HG02970 (cell line): ENCODE data around the gene RBBP6.

Experiments used
- ATAC-seq: cut with Tn5 transposase; IDR thresholded peaks from one replicate; pipeline ENCODE4 v1.9.1; 2021; ENCODE audit warnings: mild to moderate bottlenecking, moderate library complexity, moderate number of reproducible peaks; ENCODE audit not compliant: unreplicated experiment, low FRiP score

The RBBP6 gene

DNA sequence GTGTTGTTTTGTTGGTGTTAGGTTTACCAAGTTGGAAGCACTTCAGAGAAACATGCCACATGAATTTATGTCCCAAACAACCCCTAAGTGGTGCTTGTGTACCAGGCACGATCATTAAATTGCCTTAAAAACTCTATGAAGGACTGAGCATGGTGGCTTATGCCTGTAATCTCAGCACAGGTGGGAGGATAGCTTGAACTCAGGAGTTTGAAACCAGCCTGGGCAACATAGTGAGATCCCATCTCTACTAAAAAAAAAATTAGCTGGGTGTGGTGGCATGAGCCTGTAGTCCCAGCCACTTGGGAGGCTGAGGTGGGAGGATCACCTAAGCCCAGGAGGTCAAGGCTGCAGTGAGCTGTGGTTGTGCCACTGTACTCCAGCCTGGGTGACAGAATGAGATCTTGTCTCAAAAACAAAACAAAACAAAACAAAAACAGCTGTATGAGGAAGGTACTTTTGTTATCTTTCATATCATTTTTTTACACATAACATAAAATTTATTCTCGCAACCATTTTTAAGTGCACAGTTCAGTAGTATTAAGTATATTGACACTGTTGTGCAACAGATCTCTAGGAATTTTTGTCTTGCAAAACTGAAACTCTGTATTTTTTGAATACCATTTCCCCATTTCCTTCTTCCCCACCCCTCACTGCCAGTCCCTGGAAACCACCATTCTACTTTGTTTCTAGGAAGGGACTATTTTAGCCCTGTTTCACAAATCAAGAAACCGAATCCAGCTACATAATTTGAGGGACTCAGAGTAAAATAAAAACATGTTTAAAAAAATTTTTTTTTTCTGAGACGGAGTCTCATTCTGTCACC is 14.3 kb upstream of the RBBP6 start:
- no peak for ATAC-seq

DNA sequence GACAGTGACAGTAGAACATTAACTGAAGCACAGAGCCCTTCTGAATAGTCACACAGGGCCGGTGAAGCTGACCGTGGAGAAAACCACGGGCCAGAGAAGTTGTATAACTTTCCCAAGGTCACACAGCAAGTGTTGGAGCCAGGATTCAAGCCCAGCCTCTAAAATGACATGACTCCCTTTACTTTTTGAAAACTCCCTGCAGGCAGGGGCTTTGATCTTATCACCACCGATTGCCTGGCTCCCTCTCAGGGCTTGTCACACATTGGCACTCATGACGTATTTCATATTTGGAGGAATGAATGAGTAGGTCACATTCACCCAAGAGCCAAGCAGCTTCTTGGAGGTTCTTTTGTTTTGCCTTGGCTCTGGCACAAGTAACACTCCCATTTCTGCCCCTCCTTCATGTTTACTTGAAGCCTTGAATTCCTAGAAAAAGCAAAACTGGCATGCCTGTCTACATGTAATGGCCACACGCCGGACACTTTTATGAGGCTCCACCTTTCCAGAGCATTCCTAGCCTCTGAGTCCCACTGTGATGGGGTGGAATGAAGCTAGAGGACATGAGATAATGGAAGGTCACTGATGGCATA is 13.3 kb upstream of the RBBP6 start:
- no peak for ATAC-seq

DNA sequence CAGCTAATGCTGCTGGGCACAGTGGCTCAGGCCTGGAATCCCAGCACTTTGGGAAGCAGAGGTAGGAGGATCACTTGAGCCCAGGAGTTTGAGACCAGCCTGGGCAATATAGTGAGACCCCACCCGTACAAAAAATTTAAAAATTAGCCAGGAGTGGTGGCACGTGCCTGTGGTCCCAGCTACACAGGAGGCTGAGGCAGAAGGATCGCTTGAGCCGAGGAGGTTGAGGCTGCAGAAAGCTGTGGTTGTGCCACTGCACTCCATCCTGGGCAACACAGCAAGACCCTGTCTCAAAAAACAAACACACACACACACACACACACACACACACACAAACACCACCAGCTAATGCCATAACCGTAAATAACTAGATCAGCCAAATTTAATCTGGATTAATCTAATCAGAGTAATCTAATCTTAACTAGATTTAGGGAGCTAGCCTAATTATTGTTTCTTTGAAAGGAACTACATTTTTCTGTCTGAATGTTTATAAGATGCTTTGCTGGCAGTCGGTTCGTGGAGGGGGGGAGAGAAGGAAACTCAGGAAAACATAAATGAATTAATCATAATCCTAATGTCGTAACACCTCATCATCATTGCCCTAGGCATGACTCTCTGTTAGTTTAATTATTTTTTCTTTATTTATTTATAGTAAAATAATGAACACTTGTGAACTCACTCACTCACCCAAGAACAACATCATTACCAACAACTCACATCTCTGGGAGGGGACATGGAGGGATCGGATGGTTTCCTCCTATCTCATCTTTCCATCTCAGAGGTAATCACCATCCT is 12.5 kb upstream of the RBBP6 start:
- no peak for ATAC-seq

DNA sequence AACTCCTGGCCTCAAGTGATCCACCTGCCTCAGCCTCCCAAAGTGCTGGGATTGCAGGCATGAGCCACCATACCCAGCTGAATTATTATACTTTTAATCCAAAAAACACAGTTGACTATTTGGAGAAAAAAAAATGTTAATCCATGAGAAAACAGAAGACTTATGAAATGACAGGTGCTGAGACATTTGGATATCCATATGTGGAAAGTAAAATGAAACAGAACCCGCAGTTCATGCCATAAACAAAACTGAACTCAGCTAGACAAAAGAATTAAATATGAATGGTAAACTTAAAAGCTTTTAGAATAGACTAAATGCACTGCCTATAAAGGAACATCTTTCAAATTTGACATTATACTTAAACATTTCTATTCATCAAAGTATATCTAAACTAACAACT is 8.2 kb upstream of the RBBP6 start:
- ATAC-seq: no peak

DNA sequence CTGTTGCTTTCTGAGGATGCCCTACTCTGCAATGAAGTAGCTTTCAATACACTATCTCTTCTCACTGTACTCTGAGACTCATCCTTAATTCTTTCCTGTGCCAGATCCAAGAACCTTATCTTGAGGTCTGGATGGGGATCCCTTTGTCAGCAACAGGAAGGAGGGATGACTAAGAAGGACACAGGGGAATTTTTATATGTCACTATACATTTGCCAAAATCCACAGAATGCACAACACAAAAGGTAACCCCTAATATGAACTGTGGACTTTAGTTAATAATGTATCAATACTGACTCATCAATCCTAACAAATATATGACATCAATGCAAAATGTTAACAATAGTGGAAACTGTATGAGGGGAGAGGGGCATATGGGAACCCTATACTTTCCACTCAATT is 4.7 kb upstream of the RBBP6 start:
- ATAC-seq: no peak

DNA sequence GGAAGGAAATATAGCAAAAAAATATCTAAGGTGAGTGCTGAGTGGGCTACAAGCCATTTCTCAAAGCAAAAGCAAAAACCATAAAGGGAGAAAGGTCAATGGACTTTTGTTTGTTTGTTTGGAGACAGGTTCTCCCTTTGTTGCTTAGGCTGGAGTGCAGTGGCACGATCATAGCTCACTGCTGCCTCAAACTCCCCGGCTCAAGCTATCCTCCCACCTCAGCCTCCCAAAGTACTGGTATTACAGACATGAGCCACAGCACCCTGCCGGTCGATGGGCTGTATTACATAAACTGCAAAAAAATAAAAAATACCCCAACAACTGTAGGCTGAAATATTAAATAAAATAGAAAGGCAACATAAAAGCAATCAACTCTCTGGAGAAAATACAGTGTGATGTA is 3.5 kb upstream of the RBBP6 start:
- ATAC-seq: no peak

DNA sequence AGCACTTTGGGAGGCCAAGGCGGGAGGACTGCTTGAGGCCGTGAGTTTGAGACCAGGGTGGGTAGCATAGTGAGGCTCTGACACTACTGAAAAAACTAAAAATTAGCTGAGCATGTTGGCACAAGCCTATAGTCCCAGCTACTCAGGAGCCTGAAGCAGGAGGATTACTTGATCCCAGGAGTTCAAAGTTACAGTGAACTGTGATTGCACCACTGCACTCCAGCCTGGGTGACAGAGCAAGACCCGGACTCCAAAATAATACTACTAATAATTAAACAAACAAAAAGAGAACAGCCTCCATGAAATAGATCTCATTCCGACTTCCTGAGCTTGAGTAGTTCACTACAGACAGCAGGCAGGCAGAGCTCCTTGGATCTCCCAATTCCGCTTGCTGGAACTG is 2.7 kb upstream of the RBBP6 start:
- no peak for ATAC-seq

DNA sequence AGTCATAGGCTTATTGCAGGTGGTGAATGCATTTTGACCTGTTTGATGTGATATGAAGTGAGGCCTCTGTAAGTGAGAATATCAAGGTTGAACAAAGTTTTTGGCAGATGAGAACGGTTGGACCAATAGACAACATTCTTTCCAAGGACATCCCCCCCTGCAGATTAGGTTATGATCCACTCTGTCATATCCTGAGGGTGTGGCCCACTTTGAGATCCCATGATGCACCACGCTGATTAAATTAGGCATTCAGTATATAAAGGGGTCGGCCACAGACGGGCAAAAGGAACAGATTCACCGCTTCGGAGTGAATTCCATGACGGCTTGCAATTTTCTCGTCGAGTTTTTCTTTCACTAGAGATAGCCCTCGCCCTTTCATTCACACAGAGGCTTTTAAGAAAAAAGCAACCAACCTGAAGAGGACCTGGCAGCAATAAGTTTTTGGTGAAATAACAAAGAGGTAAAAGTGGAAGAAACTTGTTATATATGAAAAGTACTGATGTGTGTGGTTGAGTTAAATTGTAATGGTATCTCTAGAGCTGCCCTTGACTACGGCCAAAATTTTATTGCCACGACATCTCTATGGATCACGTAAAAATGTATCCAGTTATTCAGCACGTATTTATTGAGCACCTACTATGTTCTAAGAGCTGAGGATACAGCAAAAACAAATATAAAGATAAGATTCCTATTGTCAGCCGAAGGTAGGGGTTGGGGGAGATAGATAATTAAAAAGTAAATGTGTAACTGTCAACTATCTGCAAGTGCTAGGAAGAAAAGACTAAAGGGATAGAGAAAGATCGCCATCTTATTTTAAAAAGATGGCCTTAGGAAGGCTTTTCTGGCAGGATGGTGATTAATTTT is 1.7 kb upstream of the RBBP6 start:
- no peak for ATAC-seq

DNA sequence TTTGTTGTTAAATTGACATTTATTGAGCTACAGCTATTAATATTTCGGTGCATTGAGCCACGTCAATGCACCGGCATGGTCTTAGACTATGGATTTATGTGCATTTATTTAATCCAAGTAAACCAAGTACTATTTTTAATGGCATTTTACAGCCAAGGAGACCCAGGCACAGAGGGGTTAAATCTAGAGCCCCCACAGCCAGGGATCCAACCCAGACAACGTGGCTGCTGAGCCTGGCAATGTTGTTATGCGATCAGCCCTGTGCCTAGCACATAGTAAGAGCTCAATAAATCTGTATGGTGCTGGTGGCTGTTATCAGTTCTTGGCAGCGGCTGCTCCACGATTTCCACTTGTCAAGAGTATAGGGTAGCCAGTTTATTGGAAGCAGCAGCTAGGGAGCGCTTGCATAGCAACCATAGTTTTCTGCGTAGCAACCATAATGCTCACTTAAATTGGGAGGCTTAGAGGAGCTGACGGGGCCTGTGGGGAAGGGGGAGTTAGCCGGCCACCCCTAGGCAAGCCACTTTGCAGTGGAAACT is 541 bp upstream of the RBBP6 start:
- no peak for ATAC-seq

DNA sequence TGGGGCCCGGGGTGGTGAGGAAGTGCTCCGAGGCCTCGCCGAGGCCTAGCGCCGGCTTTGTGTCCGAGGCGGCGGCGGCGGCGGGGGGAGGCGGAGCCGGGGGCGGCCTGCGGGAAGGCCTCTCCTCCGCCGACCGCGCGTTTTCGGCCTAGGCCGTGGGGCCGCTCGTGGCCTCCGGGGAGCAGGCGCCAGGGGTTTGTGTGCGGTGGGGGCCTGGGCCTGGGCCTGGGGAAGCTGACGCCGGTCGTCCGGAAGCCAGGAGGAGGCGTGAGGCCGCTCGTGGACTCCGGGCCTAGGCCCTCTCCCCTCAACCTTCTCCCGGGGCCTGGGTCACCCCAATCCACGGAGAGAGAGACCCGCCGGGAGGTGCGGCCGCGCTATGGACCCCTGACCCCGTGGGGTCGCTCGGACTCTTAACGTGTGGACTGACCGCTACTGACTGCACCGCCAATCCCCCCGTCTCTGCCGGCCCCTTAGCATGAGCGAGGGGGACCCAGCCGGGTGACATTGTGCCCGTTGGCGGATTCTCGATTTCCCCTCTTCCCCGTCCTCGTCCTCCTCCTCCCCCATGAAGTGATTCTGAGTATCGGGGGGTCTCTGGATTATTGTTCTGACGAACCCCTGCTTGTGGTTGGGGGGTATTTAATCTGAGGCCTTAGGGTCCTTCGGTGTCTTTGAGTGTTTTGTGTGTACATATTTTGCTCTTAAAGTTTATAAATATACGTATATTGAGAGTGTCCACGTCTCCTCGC is 660 bp downstream of the RBBP6 start:
- peak; percentile 25 for ATAC-seq

DNA sequence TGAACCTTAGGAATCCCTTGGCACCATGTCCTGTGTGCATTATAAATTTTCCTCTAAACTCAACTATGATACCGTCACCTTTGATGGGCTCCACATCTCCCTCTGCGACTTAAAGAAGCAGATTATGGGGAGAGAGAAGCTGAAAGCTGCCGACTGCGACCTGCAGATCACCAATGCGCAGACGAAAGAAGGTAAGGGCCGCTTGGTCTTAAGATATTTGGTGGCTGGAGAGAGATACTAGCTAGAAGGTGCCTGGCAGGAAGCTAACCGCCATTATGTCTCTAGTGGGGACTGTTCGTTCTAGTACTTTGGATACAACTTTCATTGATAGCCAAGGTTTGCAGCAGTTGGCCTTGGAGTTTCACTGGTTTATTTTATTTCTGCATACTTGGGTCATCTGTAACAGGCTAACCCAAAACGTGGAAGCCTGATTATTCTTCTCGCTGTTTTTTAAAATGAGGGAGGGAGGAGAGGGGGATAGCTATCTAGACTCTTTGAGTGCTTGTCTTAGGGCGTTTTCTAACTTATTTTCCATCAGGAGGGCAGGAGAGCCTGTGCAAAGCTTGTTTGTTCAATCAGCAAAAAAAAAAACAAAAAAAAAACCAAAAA is 1.3 kb downstream of the RBBP6 start:
- no peak for ATAC-seq

DNA sequence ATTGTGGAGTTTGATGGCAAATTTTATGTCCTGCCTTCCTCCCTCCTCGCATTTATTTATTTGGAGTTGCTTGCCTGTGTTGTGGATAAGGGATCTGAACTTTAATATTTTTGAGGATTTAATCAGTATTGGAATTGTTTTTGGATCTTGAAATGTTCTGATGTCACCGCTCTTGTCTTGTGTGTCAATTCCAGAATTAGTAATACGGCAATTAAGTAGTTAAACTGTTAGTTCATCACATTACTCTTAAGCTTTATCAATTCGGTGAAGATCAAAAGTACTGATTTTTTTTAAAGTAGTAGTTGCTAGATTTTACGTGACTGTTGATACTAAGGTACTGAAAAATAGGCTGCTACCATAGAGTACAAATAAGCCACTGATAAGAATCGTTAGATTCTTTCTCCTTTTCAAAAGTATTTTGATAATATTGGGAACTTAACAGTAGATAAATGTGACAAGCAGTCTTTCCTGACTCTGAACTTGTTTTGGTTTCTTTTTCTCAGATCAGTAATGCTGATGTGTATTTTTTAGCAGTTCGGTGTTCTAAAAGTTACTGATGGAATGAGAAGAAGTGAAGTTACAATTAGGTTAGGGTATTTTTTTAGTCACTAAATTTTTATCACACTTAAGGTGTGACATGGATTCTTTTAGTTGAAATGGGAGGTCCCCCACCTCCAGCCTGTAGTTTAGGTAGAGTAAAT is 2.0 kb downstream of the RBBP6 start:
- ATAC-seq: no peak

DNA sequence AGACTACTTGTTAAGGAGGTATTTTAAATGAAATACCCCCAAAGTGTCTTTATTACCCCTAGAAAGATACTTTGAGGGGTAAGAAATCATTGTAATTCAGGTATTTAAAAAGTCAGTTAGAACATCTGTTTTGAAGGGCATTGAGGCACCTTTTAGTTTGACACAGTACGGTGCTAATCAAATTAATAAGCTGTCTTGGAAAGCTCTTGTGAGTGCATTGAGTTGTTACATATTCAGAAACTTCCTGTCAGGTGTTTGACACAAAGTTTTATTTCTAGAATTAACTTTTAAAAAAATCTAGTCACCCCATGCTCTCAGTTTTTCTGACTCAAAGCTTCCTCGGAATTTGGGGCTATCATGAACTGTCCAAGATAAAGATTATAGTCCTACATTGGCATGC is 4.6 kb downstream of the RBBP6 start:
- no peak for ATAC-seq

DNA sequence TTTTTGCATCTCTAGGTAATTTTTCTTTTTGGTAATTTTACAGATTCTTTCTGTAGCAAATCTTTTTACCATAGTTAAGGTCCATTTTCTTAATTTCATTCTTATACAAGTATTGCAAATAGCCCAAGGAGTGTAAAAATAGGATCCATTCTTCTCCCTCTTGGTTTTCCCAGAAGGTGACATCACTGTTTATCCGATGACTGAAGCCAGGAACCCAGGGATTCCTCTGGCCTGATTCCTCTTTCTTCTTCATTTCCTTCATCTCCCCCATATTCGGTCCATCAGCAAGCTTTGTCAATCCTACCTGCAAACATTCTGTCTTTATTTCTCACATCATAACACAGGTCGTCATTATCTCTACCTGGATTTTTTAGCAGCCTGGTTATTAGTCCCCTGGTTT is 5.3 kb downstream of the RBBP6 start:
- no peak for ATAC-seq

DNA sequence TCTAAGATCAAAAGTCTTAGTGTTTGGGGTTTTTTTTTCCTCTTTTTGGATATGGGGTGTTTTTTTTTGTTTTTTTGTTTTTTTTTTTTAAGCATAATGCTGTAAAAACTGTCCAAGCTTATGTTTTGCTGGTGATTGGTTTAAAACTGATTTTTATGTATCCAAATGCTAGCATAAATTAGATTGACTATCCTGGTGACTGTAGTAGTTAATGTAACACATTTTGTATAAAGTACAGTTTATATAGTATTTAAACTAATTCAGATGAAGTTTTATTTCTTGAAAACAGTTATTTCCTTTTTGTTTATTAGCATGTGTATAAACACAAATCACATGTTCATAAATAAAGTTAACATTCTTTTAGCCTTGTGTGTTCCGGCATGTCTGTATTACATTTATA is 10.9 kb downstream of the RBBP6 start:
- no peak for ATAC-seq

DNA sequence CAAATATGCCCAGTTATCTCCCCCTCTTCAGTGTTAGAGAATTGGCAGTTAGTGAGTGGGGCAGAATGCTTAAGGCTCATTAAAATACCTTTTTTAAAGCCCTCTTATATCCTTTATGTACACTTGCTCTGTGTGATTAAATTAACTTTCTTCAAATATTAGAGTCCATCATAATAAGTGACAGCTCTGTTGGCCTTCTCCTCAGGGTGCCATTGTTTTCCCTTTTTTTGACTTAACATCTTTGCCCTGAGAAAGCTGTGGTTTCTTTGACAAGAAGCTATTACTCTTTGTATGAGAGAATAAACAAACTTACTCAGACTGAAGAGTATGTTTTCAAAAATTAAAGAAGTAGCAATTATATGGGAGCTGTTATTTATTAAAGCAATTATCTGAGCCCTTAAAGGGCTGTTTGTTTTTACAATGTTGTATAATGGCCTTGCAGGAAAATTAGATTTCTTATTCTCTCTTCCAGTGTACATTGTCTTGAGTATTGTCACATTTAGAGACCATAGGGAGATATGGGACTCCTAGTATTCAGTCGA is 13.4 kb downstream of the RBBP6 start:
- no peak for ATAC-seq

DNA sequence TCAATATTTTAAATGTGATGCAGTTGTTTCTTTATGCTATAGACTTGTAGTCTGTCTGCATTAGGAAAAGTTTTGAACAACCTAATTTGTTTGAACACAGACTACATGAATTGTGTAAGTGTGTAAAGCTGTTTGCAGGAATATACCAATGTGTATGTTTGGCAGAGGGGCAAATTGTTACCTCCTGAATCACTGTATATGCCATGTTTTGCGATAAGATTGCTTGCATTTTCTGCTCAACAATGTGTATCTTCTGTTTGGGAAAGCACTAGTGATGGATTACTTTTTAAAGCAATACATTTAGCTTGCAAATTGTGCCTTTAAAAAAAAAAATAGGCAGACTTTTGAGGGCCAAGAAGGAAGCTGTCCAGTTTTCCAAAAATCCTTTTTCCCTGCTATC is 14.6 kb downstream of the RBBP6 start:
- ATAC-seq: no peak

DNA sequence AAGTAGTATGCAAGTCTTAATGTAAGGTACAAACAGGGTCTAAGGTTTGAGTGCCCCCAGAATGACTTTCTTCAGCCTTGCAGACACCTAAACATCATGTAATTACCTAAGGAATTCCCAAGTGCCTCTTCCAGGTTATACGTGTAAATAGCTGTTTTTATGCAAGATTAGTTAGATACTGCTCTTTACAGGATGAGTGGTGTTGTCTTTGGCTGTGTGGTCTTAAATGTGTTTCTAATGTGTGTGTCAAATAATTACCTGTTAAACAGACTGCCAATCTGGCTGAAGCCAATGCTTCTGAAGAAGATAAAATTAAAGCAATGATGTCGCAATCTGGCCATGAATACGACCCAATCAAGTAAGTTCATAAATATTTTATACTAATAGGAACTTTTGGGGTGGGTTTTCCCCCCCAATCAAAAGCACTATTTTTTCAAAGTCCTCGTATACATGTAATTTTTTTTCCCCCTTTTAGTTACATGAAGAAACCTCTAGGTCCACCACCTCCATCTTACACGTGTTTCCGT is 16.0 kb downstream of the RBBP6 start:
- no peak for ATAC-seq
